H1 (cell line): ENCODE results near the gene CERCAM. TPM values are rescaled to one million over a fixed set of nuclear protein-coding genes. Genes with fewer than 3 reads are reported as not detected.

ENCODE experiments used
- CTCF ChIA-PET: fragments of 300-600 bp; sonication (Branson Sonifier 250); formaldehyde crosslinking; loops from one replicate; lab custom pipeline; 2021; ENCODE audit not compliant: partially characterized antibody; lab: Charles Lee
- POLR2A ChIA-PET: fragments of 300-600 bp; sonication (Branson Sonifier 250); formaldehyde crosslinking; loops from one replicate; lab custom pipeline; 2021; ENCODE audit warnings: inconsistent platforms; ENCODE audit not compliant: partially characterized antibody; lab: Charles Lee
- DNase-seq, 2 experiments: peaks; one replicate each; pipeline versions ENCODE4 v3.0.0 to v3.0.0-alpha.2; 2010 to 2022; ENCODE audit warnings: low spot score in 2 of 2, low read depth in 1 of 2, mixed read lengths in 1 of 2
- FAIRE-seq: peaks from 2 replicates; lab custom pipeline; 2011; peaks lifted over from hg19 to GRCh38; lab: Jason Lieb, UNC
- H2AFZ ChIP-seq: 2 replicates; pipeline ENCODE4 v1.8.1; 2012; ENCODE audit warnings: low read length, inconsistent platforms
- H2AK5ac ChIP-seq: 2 replicates; pipeline ENCODE4 v1.6.1; 2013; ENCODE audit warnings: low read depth, low read length
- H2BK120ac ChIP-seq: replicated peaks from 2 replicates; pipeline ENCODE3; 2013; ENCODE audit warnings: low read depth, low read length, inconsistent platforms
- H2BK12ac ChIP-seq: 2 replicates; pipeline ENCODE4 v1.6.1; 2013; ENCODE audit warnings: low read depth, low read length
- H2BK15ac ChIP-seq: 2 replicates; pipeline ENCODE4 v1.6.1; 2013; ENCODE audit warnings: low read length
- H2BK20ac ChIP-seq: 2 replicates; pipeline ENCODE4 v1.6.1; 2013; ENCODE audit warnings: low read length
- H2BK5ac ChIP-seq: 2 replicates; pipeline ENCODE4 v1.6.1; 2013; ENCODE audit warnings: low read depth, low read length
- H3K14ac ChIP-seq: 2 replicates; pipeline ENCODE4 v1.6.1; 2013; ENCODE audit warnings: inconsistent platforms; ENCODE audit not compliant: insufficient read length
- H3K18ac ChIP-seq: 2 replicates; pipeline ENCODE4 v1.6.1; 2013; ENCODE audit warnings: low read length; ENCODE audit errors: extremely low read depth
- H3K23ac ChIP-seq: 2 replicates; pipeline ENCODE4 v1.6.1; 2013; ENCODE audit warnings: inconsistent platforms; ENCODE audit not compliant: insufficient read length
- H3K23me2 ChIP-seq: 2 replicates; pipeline ENCODE4 v1.6.1; 2013; ENCODE audit warnings: low read depth, low read length
- H3K27ac ChIP-seq: 2 replicates; pipeline ENCODE4 v1.6.1; 2011; ENCODE audit warnings: low read depth, low read length, inconsistent platforms
- H3K27me3 ChIP-seq, 4 experiments: replicated peaks in 1 of 4; 1 replicate in 1 of 4; 2 replicates in 3 of 4; pipeline versions ENCODE4 v1.6.1 to v1.8.1; 2011 to 2013; ENCODE audit warnings: low read length in 3 of 4, mild to moderate bottlenecking in 3 of 4, inconsistent platforms in 2 of 4, mixed read lengths in 2 of 4, moderate library complexity in 1 of 4; ENCODE audit not compliant: control insufficient read depth in 3 of 4, insufficient read depth in 3 of 4; ENCODE audit errors: extremely low read depth in 1 of 4
- H3K36me3 ChIP-seq, 4 experiments: 2 replicates each; pipeline versions ENCODE4 v1.6.1 to v1.8.1; 2011 to 2013; ENCODE audit warnings: mild to moderate bottlenecking in 4 of 4, low read length in 3 of 4, moderate library complexity in 2 of 4, control low read depth in 1 of 4, inconsistent platforms in 1 of 4; ENCODE audit not compliant: insufficient read depth in 4 of 4, control insufficient read depth in 2 of 4
- H3K4ac ChIP-seq: replicated peaks from 2 replicates; pipeline ENCODE3; 2013; ENCODE audit warnings: low read length, low read depth, mixed read lengths, inconsistent platforms; ENCODE audit not compliant: insufficient read length
- H3K4me1 ChIP-seq, 4 experiments: replicated peaks in 1 of 4; 1 replicate in 1 of 4; 2 replicates in 3 of 4; pipeline versions ENCODE4 v1.6.1 to v1.8.1; 2011 to 2013; ENCODE audit warnings: low read length in 3 of 4, inconsistent platforms in 2 of 4, mixed read lengths in 1 of 4; ENCODE audit not compliant: insufficient read depth in 4 of 4, control insufficient read depth in 3 of 4
- H3K4me2 ChIP-seq, 2 experiments: 2 replicates each; pipeline versions ENCODE4 v1.6.1 to v1.8.1; 2011 to 2013; ENCODE audit warnings: low read depth in 2 of 2, low read length in 2 of 2, control low read depth in 1 of 2, inconsistent platforms in 1 of 2, mild to moderate bottlenecking in 1 of 2; ENCODE audit not compliant: insufficient read depth in 1 of 2
- H3K4me3 ChIP-seq, 4 experiments: fragments of 200-600, 300-600 bp in 1 of 4; sonication (generic), shearing (Covaris generic), sonication (Bioruptor Twin) in 1 of 4; 2 replicates each; pipeline versions ENCODE4 v1.5.1 to v1.8.1; 2011 to 2016; ENCODE audit warnings: low read length in 4 of 4, low read depth in 3 of 4, control low read depth in 2 of 4, inconsistent platforms in 2 of 4, mild to moderate bottlenecking in 2 of 4, mixed read lengths in 1 of 4, moderate library complexity in 1 of 4; ENCODE audit not compliant: insufficient read depth in 2 of 4; ENCODE audit errors: extremely low read depth in 1 of 4
- H3K56ac ChIP-seq: replicated peaks from 2 replicates; pipeline ENCODE3; 2013; ENCODE audit warnings: low read depth, mild to moderate bottlenecking, mixed read lengths, low read length, inconsistent platforms; ENCODE audit not compliant: insufficient read length
- H3K79me1 ChIP-seq: 2 replicates; pipeline ENCODE4 v1.6.1; 2013; ENCODE audit warnings: low read depth, low read length, control low read depth
- H3K79me2 ChIP-seq, 2 experiments: 2 replicates each; pipeline versions ENCODE4 v1.6.1 to v1.8.1; 2012 to 2013; ENCODE audit warnings: low read length in 2 of 2, mild to moderate bottlenecking in 2 of 2, inconsistent platforms in 1 of 2; ENCODE audit not compliant: insufficient read depth in 2 of 2, control insufficient read depth in 1 of 2
- H3K9ac ChIP-seq, 4 experiments: replicated peaks in 1 of 4; 1 replicate in 1 of 4; 2 replicates in 3 of 4; pipeline versions ENCODE4 v1.6.1 to v1.8.1; 2011 to 2013; ENCODE audit warnings: low read depth in 3 of 4, low read length in 3 of 4, control low read depth in 2 of 4, mild to moderate bottlenecking in 2 of 4, moderate library complexity in 2 of 4, inconsistent platforms in 1 of 4; ENCODE audit errors: extremely low read depth in 1 of 4
- H3K9me3 ChIP-seq, 2 experiments: 2 replicates each; pipeline versions ENCODE4 v1.6.1 to v1.8.1; 2012 to 2013; ENCODE audit warnings: mild to moderate bottlenecking in 2 of 2, moderate library complexity in 2 of 2, control low read depth in 1 of 2, inconsistent platforms in 1 of 2, low read depth in 1 of 2, low read length in 1 of 2, mixed read lengths in 1 of 2; ENCODE audit not compliant: insufficient read depth in 2 of 2
- H4K20me1 ChIP-seq, 2 experiments: replicated peaks in 1 of 2; 2 replicates each; pipeline versions ENCODE3 to v1.8.1; 2011 to 2013; ENCODE audit warnings: inconsistent platforms in 2 of 2, low read length in 2 of 2, mild to moderate bottlenecking in 1 of 2; ENCODE audit not compliant: insufficient read depth in 2 of 2, control insufficient read depth in 1 of 2
- H4K5ac ChIP-seq: 2 replicates; pipeline ENCODE4 v1.6.1; 2013; ENCODE audit warnings: low read length, low read depth, mixed read lengths, inconsistent platforms; ENCODE audit not compliant: insufficient read length
- H4K8ac ChIP-seq: 2 replicates; pipeline ENCODE4 v1.8.0; 2013; ENCODE audit warnings: mild to moderate bottlenecking, moderate library complexity, low read length, inconsistent platforms; ENCODE audit not compliant: insufficient read depth; ENCODE audit errors: extremely low read depth
- H4K91ac ChIP-seq: replicated peaks from 2 replicates; pipeline ENCODE3; 2013; ENCODE audit warnings: low read length, mixed read lengths, inconsistent platforms; ENCODE audit not compliant: insufficient read length
- BCL11A ChIP-seq, 2 experiments: IDR thresholded peaks; one replicate each; pipeline ENCODE4 v1.6.1; 2011; ENCODE audit warnings: low read depth in 2 of 2, low read length in 2 of 2, mild to moderate bottlenecking in 2 of 2
- EZH2 ChIP-seq: fragments of 200-600 bp; sonication (generic); IDR thresholded peaks from 2 replicates; pipeline ENCODE4 v1.7.1; 2012; ENCODE audit warnings: low read depth, mild to moderate bottlenecking, moderate library complexity, low read length, inconsistent platforms; ENCODE audit not compliant: severe bottlenecking
- RBBP5 ChIP-seq: IDR thresholded peaks from 2 replicates; pipeline ENCODE4 v1.7.1; 2012; ENCODE audit warnings: low read depth, mild to moderate bottlenecking, inconsistent platforms, low read length, moderate library complexity, borderline replicate concordance
- TAF7 ChIP-seq: optimal IDR thresholded peaks from 2 replicates; pipeline ENCODE3; 2011; ENCODE audit warnings: low read depth, mild to moderate bottlenecking, inconsistent platforms, low read length, moderate library complexity, borderline replicate concordance
- WGBS, 2 experiments: shearing (Covaris generic) in 1 of 2; methylation state at CpG; one replicate each; pipeline versions ENCODE4 v1.1.6 to v1.1.7; 2013 to 2015; ENCODE audit warnings: low lambda C conversion rate in 2 of 2, mixed read lengths in 2 of 2, inconsistent platforms in 1 of 2, low coverage in 1 of 2, missing lambda C conversion rate in 1 of 2; ENCODE audit not compliant: insufficient replicate concordance in 2 of 2, insufficient coverage in 1 of 2, insufficient read length in 1 of 2; ENCODE audit errors: extremely low coverage in 1 of 2, missing lambda C conversion rate in 1 of 2; 5-methylcytosine and 5-hydroxymethylcytosine counted together
- polyA plus RNA-seq, 7 experiments: library from polyadenylated mRNA; depleted of rRNA in 3 of 7; stranded (reverse) in 5 of 7; unstranded in 2 of 7; fragments of >200 nt in 5 of 7; fragments of 200-250 nt in 2 of 7; gene quantifications; 1 replicate in 5 of 7; 2 replicates in 1 of 7; 4 replicates in 1 of 7; pipeline versions ENCODE4 v1.2.1 to v1.2.3, GENCODE V29; 2011 to 2013; ENCODE audit warnings: missing spikeins in 2 of 7, mixed read lengths in 2 of 7
- total RNA-seq: library from RNA; stranded (reverse); fragmentation: NEBNext Ultra II Directional; extraction: Animal tissue kit (Norgen Biotek cat#: 25700); gene quantifications from 2 replicates; pipeline ENCODE4 v1.2.1, GENCODE V29; 2021

CERCAM gene
- total and polyA plus RNA-seq, 2 of the 8 experiments (the other 6 are each of a cell fraction or from before 2014, with no cell fraction given), result 3.1 to 5.2 TPM

- Histone ChIP-seq H3K18ac (peak overlapping the region; percentile 34; the same call in 1 of the 2 replicates), H3K36me3 (peaks cover 0 to 20% (median 9%) of the 10 kb centered on the region in 4 experiments; a peak in 6 of 8 replicates), H3K79me2 (no peaks in the 10 kb centered on the region), H2BK5ac (peak overlapping the region; percentile 41; the same call in 1 of the 2 replicates), H4K91ac (no peak overlapping the region), H3K4me3 (no peak overlapping the region; a peak in 2 of 8 replicates), H2BK12ac (peak overlapping the region; percentile 35; the same call in 1 of the 2 replicates), H3K4me2 (peak overlapping the region; percentile 25 to 45; a peak in 3 of 4 replicates), H2BK120ac (no peak overlapping the region), H3K9me3 (no peaks in the 10 kb centered on the region), H3K23me2 (peaks cover 2% of the 10 kb centered on the region; the same call in 1 of the 2 replicates), H3K4me1 (peaks cover 26 to 51% (median 40%) of the 10 kb centered on the region in 4 experiments), H3K79me1 (0 out of 2 replicates have a peak, but pooled peaks cover 6% of the 10 kb centered on the region), H3K56ac (no peak overlapping the region), H2AFZ (no peak overlapping the region), H2BK20ac (peak overlapping the region; percentile 8; the same call in 1 of the 2 replicates), H3K27me3 (peaks cover 23 to 86% (median 77%) of the 10 kb centered on the region in 4 experiments), H4K8ac (no peak overlapping the region), H3K27ac (no peak overlapping the region), H3K4ac (no peak overlapping the region), H4K5ac (no peak overlapping the region), H2BK15ac (peak overlapping the region; percentile 83; the same call in 1 of the 2 replicates), H2AK5ac (peak overlapping the region; percentile 88; the same call in 1 of the 2 replicates), H3K14ac (no peak overlapping the region), H3K23ac (no peak overlapping the region), H4K20me1 (peaks cover 29 to 37% of the 10 kb centered on the region in 2 experiments), H3K9ac (no peak overlapping the region)
- no peak for FAIRE-seq
- WGBS, 2 experiments, result 72% methylated on average over 5 of the region's 7 CpGs; no CpG with 5 or more reads in 1 of the 2 experiments
- DNase-seq, result no peak
- TF ChIP-seq TAF7 (no peak), EZH2 (peak; percentile 3), RBBP5 (no peak), BCL11A (IDR thresholded peaks at IDR 0.05; ENCODE audit: low read depth in 2 of 2, low read length in 2 of 2) (no peak)
- ChIA-PET CTCF (interaction anchor here (1.3 to 21.9 kb wide), 8 partner anchors 9 to 35 kb away, joined by 4 to 323 read pairs (median 14); partner anchors contain the start of genes CERCAM and URM1), POLR2A (interaction anchor here (1.7 to 5.6 kb wide), 8 partner anchors 10 to 131 kb away, joined by 5 to 63 read pairs (median 18); partner anchors contain the start of genes CERCAM and URM1)
Observed at GRCh38 chr9:128384801-128385495, 35.7 kb upstream of the CERCAM start.
